NCI-H526 treated with DMSO at 0.1 percent for 48 hours (cell line): Measurements from ENCODE around the gene DRC3.

Source experiments
- DNase-seq: peaks from one replicate; lab custom pipeline; 2025; lab: John Stamatoyannopoulos, UW

DRC3 gene

GRCh38 chr17:17966399-17966798 lies 6.3 kb upstream of the DRC3 start:
- DNase-seq, result no peak

GRCh38 chr17:17970699-17971430 lies 1.8 kb upstream of the DRC3 start:
- DNase-seq, result no peak

- no peak for DNase-seq
Observed at GRCh38 chr17:17971431-17972125, 1.1 kb upstream of the DRC3 start.

GRCh38 chr17:17972952-17973254 lies 241 bp downstream of the DRC3 start:
- no peak for DNase-seq

- no peak for DNase-seq
Observed at GRCh38 chr17:17975436-17975835, 2.8 kb downstream of the DRC3 start.

- no peak for DNase-seq
Observed at GRCh38 chr17:17976931-17977570, 4.4 kb downstream of the DRC3 start.

- DNase-seq, result no peak
Observed at GRCh38 chr17:17978481-17979424, 6.1 kb downstream of the DRC3 start.

GRCh38 chr17:17979778-17980177 lies 7.1 kb downstream of the DRC3 start:
- DNase-seq, result no peak

- DNase-seq, result no peak
Observed at GRCh38 chr17:17981330-17981729, 8.7 kb downstream of the DRC3 start.

- no peak for DNase-seq
Observed at GRCh38 chr17:17982801-17983200, 10.1 kb downstream of the DRC3 start.

- DNase-seq, result no peak
Observed at GRCh38 chr17:17983376-17983775, 10.7 kb downstream of the DRC3 start.

- DNase-seq, result no peak
Observed at GRCh38 chr17:17983776-17984175, 11.1 kb downstream of the DRC3 start.

- DNase-seq, result no peak
Observed at GRCh38 chr17:17985153-17985552, 12.5 kb downstream of the DRC3 start.

GRCh38 chr17:17985555-17985954 lies 12.9 kb downstream of the DRC3 start:
- DNase-seq, result no peak

- DNase-seq, result no peak
Observed at GRCh38 chr17:17987187-17987896, 14.7 kb downstream of the DRC3 start.

- DNase-seq, result no peak
Observed at GRCh38 chr17:17987901-17988300, 15.2 kb downstream of the DRC3 start.

GRCh38 chr17:17988427-17988945 lies 15.8 kb downstream of the DRC3 start:
- DNase-seq, result no peak

GRCh38 chr17:17989081-17989480 lies 16.4 kb downstream of the DRC3 start:
- DNase-seq, result no peak

- DNase-seq, result no peak
Observed at GRCh38 chr17:17989618-17990017, 17.0 kb downstream of the DRC3 start.

GRCh38 chr17:17990282-17990681 lies 17.6 kb downstream of the DRC3 start:
- no peak for DNase-seq

- DNase-seq, result no peak
Observed at GRCh38 chr17:17993366-17993765, 20.7 kb downstream of the DRC3 start.
